ENCODE data around the gene DEF6.

Gene DEF6

DNA sequence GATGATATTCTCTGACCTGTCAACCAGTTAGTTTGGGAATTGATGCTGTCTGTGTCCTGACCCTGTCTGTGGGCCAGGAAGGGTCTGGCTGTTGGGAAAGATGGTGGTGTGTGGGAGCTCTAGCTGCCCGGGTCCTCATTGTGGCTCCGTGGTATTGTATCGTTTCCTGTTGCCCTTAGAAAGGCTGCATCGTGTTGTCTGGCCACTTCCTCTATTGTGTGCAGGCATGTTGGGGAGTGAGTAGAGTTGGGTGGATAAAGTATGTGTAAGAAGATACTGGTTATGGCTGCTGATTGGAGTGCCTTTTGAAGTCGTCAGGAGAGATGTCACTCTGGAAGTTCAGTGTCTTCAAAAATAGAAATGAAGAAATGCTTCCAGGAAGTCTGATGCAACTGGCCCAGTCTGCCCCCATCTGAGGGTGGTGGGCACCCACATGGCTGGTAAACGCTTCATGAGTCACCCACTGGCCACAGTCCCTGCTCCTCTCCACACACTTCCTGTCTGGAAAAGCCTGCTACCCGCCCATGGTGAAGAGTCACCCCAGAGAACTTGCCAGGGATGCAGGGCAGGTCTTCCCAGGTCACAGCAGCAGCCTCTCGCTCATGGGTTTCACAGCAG, 72.6 kb downstream of the DEF6 start:
- no peak for TF ChIP-seq EZH2phosphoT487 (IDR thresholded peaks at IDR 0.05; ENCODE audit: borderline replicate concordance)
- TF ChIP-seq, protein P1, sequence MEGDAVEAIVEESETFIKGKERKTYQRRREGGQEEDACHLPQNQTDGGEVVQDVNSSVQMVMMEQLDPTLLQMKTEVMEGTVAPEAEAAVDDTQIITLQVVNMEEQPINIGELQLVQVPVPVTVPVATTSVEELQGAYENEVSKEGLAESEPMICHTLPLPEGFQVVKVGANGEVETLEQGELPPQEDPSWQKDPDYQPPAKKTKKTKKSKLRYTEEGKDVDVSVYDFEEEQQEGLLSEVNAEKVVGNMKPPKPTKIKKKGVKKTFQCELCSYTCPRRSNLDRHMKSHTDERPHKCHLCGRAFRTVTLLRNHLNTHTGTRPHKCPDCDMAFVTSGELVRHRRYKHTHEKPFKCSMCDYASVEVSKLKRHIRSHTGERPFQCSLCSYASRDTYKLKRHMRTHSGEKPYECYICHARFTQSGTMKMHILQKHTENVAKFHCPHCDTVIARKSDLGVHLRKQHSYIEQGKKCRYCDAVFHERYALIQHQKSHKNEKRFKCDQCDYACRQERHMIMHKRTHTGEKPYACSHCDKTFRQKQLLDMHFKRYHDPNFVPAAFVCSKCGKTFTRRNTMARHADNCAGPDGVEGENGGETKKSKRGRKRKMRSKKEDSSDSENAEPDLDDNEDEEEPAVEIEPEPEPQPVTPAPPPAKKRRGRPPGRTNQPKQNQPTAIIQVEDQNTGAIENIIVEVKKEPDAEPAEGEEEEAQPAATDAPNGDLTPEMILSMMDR (conservative IDR thresholded peaks at IDR 0.05; ENCODE audit: low read length), result no peak
- H3K9ac ChIP-seq (ENCODE audit: low read depth, low read length, poor library complexity, severe bottlenecking), result peak overlapping the region; percentile 42
- H3K79me2 ChIP-seq (ENCODE audit: insufficient read depth, low read length), result no peaks in the 10 kb centered on the region
- no peaks in the 10 kb centered on the region for H3K9me2 ChIP-seq (replicated peaks; ENCODE audit: low read depth, low read length)
- H3K4me2 ChIP-seq (ENCODE audit: low read depth, low read length, poor library complexity, severe bottlenecking), result peak overlapping the region; percentile 70
- H3K4me1 ChIP-seq (ENCODE audit: insufficient read depth, low read length, poor library complexity, severe bottlenecking), result peaks cover 34% of the 10 kb centered on the region
- no peaks in the 10 kb centered on the region for H4K20me1 ChIP-seq (ENCODE audit: insufficient read depth, low read length, poor library complexity, severe bottlenecking)
- H3K36me3 ChIP-seq (ENCODE audit: insufficient read depth, low read length), result no peaks in the 10 kb centered on the region
- H3K4me3 ChIP-seq (ENCODE audit: low read length, poor library complexity, severe bottlenecking), result peak overlapping the region; percentile 48
- no peak overlapping the region for H2AFZ ChIP-seq (ENCODE audit: low read length)
- no peaks in the 10 kb centered on the region for H3F3A ChIP-seq (ENCODE audit: low read depth)
- H3K27me3 ChIP-seq (ENCODE audit: insufficient read depth, low read length, poor library complexity, severe bottlenecking), result no peaks in the 10 kb centered on the region
- no peaks in the 10 kb centered on the region for H3K9me3 ChIP-seq (ENCODE audit: insufficient read depth, low read depth, low read length)

DNA sequence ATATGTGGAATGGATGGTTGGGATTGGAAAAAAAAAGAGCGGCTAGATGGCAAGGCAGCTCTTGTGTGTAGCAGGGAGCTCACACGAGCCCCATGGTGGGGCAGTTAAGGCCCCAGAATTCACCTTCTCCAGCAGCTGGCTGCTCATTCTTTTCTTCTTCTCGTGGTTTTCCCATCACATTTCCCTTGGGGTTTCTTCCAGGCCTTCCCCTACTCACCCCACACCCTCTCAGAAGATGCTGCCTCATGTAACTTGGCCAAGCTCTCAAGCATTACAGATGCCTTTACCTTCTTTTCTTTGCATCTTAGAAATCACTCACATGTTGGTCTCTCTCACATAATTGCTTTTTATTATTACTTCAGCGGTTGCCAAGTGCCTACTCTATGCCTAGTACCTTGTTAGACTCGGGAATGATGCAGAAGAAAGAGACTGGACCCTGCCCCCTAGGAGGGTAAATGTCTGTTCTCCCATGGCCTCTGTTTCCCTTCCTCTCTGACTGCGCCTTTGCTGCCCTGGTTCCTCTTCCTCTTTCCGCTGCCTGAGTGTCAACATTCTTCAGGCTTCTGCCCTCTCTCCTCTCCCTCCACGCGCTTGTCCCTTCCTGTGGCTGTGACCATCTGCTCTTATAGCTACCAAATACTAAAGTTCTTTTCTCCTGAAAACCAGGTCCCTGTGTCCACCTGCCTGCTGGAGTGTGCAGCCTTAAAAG, 73.3 kb downstream of the DEF6 start:
- peak overlapping the region; percentile 42 for H3K9ac ChIP-seq (ENCODE audit: low read depth, low read length, poor library complexity, severe bottlenecking)
- no peaks in the 10 kb centered on the region for H3K9me2 ChIP-seq (replicated peaks; ENCODE audit: low read depth, low read length)
- TF ChIP-seq, protein P1 (conservative IDR thresholded peaks at IDR 0.05; ENCODE audit: low read length), result no peak
- TF ChIP-seq EZH2phosphoT487 (IDR thresholded peaks at IDR 0.05; ENCODE audit: borderline replicate concordance), result no peak
- no peaks in the 10 kb centered on the region for H3K27me3 ChIP-seq (ENCODE audit: insufficient read depth, low read length, poor library complexity, severe bottlenecking)
- H3K36me3 ChIP-seq (ENCODE audit: insufficient read depth, low read length), result no peaks in the 10 kb centered on the region
- no peaks in the 10 kb centered on the region for H4K20me1 ChIP-seq (ENCODE audit: insufficient read depth, low read length, poor library complexity, severe bottlenecking)
- H3K4me3 ChIP-seq (ENCODE audit: low read length, poor library complexity, severe bottlenecking), result peak overlapping the region; percentile 48
- H2AFZ ChIP-seq (ENCODE audit: low read length), result no peak overlapping the region
- peaks cover 34% of the 10 kb centered on the region for H3K4me1 ChIP-seq (ENCODE audit: insufficient read depth, low read length, poor library complexity, severe bottlenecking)
- H3K9me3 ChIP-seq (ENCODE audit: insufficient read depth, low read depth, low read length), result no peaks in the 10 kb centered on the region
- H3K79me2 ChIP-seq (ENCODE audit: insufficient read depth, low read length), result no peaks in the 10 kb centered on the region
- no peaks in the 10 kb centered on the region for H3F3A ChIP-seq (ENCODE audit: low read depth)
- peak overlapping the region; percentile 70 for H3K4me2 ChIP-seq (ENCODE audit: low read depth, low read length, poor library complexity, severe bottlenecking)

All from Loucy (cell line).